IMR-90 (cell line): ENCODE measurements around the gene PNMA8C. TPM values are rescaled to one million over a fixed set of nuclear protein-coding genes. Genes with fewer than 3 reads are reported as not detected.

ENCODE experiments used
- ATAC-seq: fragments of 200-7000 bp; cut with Tn5 transposase; 2 replicates; pipeline ENCODE4 v1.9.1; 2020; ENCODE audit warnings: low read depth, mild to moderate bottlenecking, moderate library complexity
- BruUV-seq: library from RNA; stranded (reverse); fragments of 400-500 nt; replicated peaks from 2 replicates; lab custom pipeline; 2021; lab: Mats Ljungman, UMichigan
- CTCF ChIA-PET: fragments of 300-600 bp; formaldehyde crosslinking; extraction: SDS; loops from one replicate; lab custom pipeline; 2021; ENCODE audit warnings: antibody characterized with exemption; lab: Yijun Ruan, JAX
- POLR2A ChIA-PET: fragments of 300-600 bp; sonication (Branson Sonifier 250); formaldehyde crosslinking; loops from one replicate; lab custom pipeline; 2022; ENCODE audit warnings: antibody characterized with exemption; ENCODE audit not compliant: unreplicated experiment; lab: Charles Lee
- DNase-seq: peaks from one replicate; pipeline ENCODE4 v3.0.0; 2013
- H2AFZ ChIP-seq: replicated peaks from 2 replicates; pipeline ENCODE3; 2013; ENCODE audit warnings: low read length, mild to moderate bottlenecking; ENCODE audit not compliant: poor library complexity
- H2AK5ac ChIP-seq: 2 replicates; pipeline ENCODE4 v1.6.1; 2013; ENCODE audit warnings: low read depth, low read length, inconsistent platforms
- H2AK9ac ChIP-seq: replicated peaks from 2 replicates; pipeline ENCODE3; 2013; ENCODE audit warnings: mild to moderate bottlenecking, low read depth, low read length, moderate library complexity; ENCODE audit not compliant: poor library complexity
- H2BK120ac ChIP-seq: 2 replicates; pipeline ENCODE4 v1.6.1; 2013; ENCODE audit warnings: low read depth, low read length, inconsistent platforms
- H2BK15ac ChIP-seq: 3 replicates; pipeline ENCODE4 v1.6.1; 2013; ENCODE audit warnings: low read depth, low read length, inconsistent platforms
- H2BK20ac ChIP-seq: 2 replicates; pipeline ENCODE4 v1.6.1; 2013; ENCODE audit warnings: low read depth, mild to moderate bottlenecking, inconsistent platforms, low read length, moderate library complexity
- H2BK5ac ChIP-seq: 2 replicates; pipeline ENCODE4 v1.6.1; 2013; ENCODE audit warnings: mild to moderate bottlenecking, low read depth, low read length, inconsistent platforms; ENCODE audit not compliant: poor library complexity, severe bottlenecking
- H3K14ac ChIP-seq: replicated peaks from 2 replicates; pipeline ENCODE4 v1.6.1; 2013; ENCODE audit warnings: low read depth, low read length, inconsistent platforms
- H3K18ac ChIP-seq: 2 replicates; pipeline ENCODE4 v1.6.1; 2013; ENCODE audit warnings: low read depth, low read length, control low read depth
- H3K23ac ChIP-seq: 2 replicates; pipeline ENCODE4 v1.6.1; 2013; ENCODE audit warnings: low read depth, low read length, inconsistent platforms
- H3K27ac ChIP-seq: 2 replicates; pipeline ENCODE4 v1.5.1; 2013; ENCODE audit warnings: mild to moderate bottlenecking, control low read depth, low read length; ENCODE audit not compliant: insufficient read depth
- H3K27me3 ChIP-seq: 2 replicates; pipeline ENCODE4 v1.6.1; 2013; ENCODE audit warnings: low read length; ENCODE audit not compliant: control insufficient read depth, insufficient read depth
- H3K36me3 ChIP-seq: 2 replicates; pipeline ENCODE4 v1.6.1; 2013; ENCODE audit warnings: low read length, mixed read lengths; ENCODE audit not compliant: control insufficient read depth, insufficient read depth
- H3K4ac ChIP-seq: 2 replicates; pipeline ENCODE4 v1.6.1; 2013; ENCODE audit warnings: low read depth, low read length, inconsistent platforms
- H3K4me1 ChIP-seq: 2 replicates; pipeline ENCODE4 v1.6.1; 2013; ENCODE audit warnings: low read length, mixed read lengths; ENCODE audit not compliant: control insufficient read depth, insufficient read depth
- H3K4me2 ChIP-seq: 2 replicates; pipeline ENCODE4 v1.6.1; 2013; ENCODE audit warnings: low read depth, mild to moderate bottlenecking, control low read depth, low read length, moderate library complexity
- H3K4me3 ChIP-seq: 2 replicates; pipeline ENCODE4 v1.5.1; 2013; ENCODE audit warnings: low read depth, mild to moderate bottlenecking, control low read depth, low read length, moderate library complexity; ENCODE audit not compliant: insufficient read depth
- H3K56ac ChIP-seq: 2 replicates; pipeline ENCODE4 v1.6.1; 2013; ENCODE audit warnings: low read length, inconsistent platforms; ENCODE audit not compliant: insufficient read depth; ENCODE audit errors: extremely low read depth
- H3K79me1 ChIP-seq, 2 experiments: 2 replicates each; pipeline ENCODE4 v1.6.1; 2013; ENCODE audit warnings: low read length in 2 of 2, inconsistent platforms in 1 of 2, low read depth in 1 of 2
- H3K9ac ChIP-seq: 2 replicates; pipeline ENCODE4 v1.6.1; 2013; ENCODE audit warnings: low read depth, low read length, control low read depth
- H3K9me1 ChIP-seq: 2 replicates; pipeline ENCODE4 v1.6.1; 2013; ENCODE audit warnings: low read length, inconsistent platforms; ENCODE audit not compliant: insufficient read depth
- H3K9me3 ChIP-seq: 2 replicates; pipeline ENCODE4 v1.6.1; 2013; ENCODE audit warnings: low read length; ENCODE audit not compliant: control insufficient read depth, insufficient read depth
- H4K20me1 ChIP-seq: 2 replicates; pipeline ENCODE4 v1.6.1; 2013; ENCODE audit warnings: low read length, inconsistent platforms; ENCODE audit not compliant: insufficient read depth
- H4K5ac ChIP-seq: 2 replicates; pipeline ENCODE4 v1.6.1; 2013; ENCODE audit warnings: mild to moderate bottlenecking, low read depth, low read length, control low read depth
- H4K8ac ChIP-seq, 2 experiments: 2 replicates each; pipeline ENCODE4 v1.6.1; 2013; ENCODE audit warnings: low read depth in 2 of 2, low read length in 2 of 2, control low read depth in 1 of 2, inconsistent platforms in 1 of 2
- H4K91ac ChIP-seq: 2 replicates; pipeline ENCODE4 v1.6.1; 2013; ENCODE audit warnings: low read depth, low read length, inconsistent platforms; ENCODE audit not compliant: insufficient read depth
- NFE2L2 ChIP-seq: fragments of 150-350 bp; IDR thresholded peaks from 2 replicates; pipeline ENCODE4 v1.6.1; 2016; ENCODE audit warnings: low read depth, mild to moderate bottlenecking, low read length
- WGBS, 2 experiments: methylation state at CpG; one replicate each; pipeline versions ENCODE4 v1.1.5 to v1.1.7; 2013; ENCODE audit warnings: missing lambda C conversion rate in 2 of 2; ENCODE audit not compliant: insufficient read length in 1 of 2; ENCODE audit errors: extremely low coverage in 2 of 2; 5-methylcytosine and 5-hydroxymethylcytosine counted together
- dilution Hi-C: fragments of 300-500 bp; cut with HindIII; formaldehyde crosslinking; loops from one replicate; pipeline ENCODE4 v1.14.3; 2018; ENCODE audit warnings: low sequenced_read_pairs; ENCODE audit not compliant: unreplicated experiment
- in situ Hi-C: fragments of 300-500 bp; cut with MboI; formaldehyde crosslinking; loops from 3 replicates; pipeline ENCODE4 v1.14.3; 2019; ENCODE audit warnings: low sequenced_read_pairs, inconsistent platforms, mixed read lengths
- intact Hi-C: fragments of 100-400 bp; cut with micrococcal nuclease; formaldehyde crosslinking; loops from 2 replicates; pipeline ENCODE4 v1.10.0; 2022
- polyA plus RNA-seq, 3 experiments: library from polyadenylated mRNA; depleted of rRNA; stranded (reverse); fragments of >200 nt; gene quantifications; 2 replicates each; pipeline ENCODE4 v1.2.3, GENCODE V29; 2012; ENCODE audit warnings: low replicate concordance in 1 of 3
- total RNA-seq: library from RNA; depleted of rRNA; stranded (reverse); fragments of >200 nt; gene quantifications from 2 replicates; pipeline ENCODE4 v1.2.3, GENCODE V29; 2012

PNMA8C gene
- total and polyA plus RNA-seq, 2 of the 4 experiments (the other 2 are of a cell fraction): 0.09 to 0.18 TPM

DNA sequence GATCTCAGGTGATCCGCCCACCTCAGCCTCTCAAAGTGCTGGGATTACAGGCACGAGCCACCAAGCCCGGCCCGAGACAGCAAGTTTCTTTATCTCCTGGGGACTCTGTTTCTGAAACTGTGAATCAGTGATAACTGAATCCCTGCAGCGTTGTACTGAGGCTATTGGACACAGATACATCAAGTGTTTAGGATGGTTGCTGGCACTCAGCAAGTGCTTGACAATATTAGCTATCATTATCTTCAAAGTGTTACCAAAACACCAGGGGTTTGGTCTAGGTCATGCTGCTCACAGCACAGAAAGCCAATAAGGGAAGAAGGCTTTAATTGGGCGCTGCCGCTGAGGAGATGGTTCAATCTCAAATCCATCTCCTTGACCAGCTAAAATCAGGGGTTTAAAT is 20.5 kb upstream of the PNMA8C start:
- no peak for TF ChIP-seq NFE2L2
- H3K14ac ChIP-seq: no peak overlapping the region
- H3K23ac ChIP-seq: no peak overlapping the region
- no peaks in the 10 kb centered on the region for H3K36me3 ChIP-seq
- no peaks in the 10 kb centered on the region for H4K20me1 ChIP-seq
- no peak overlapping the region for H4K8ac ChIP-seq
- no peak overlapping the region for H3K4me3 ChIP-seq
- H3K27ac ChIP-seq: no peak overlapping the region
- CTCF ChIA-PET: no interaction called here
- H3K9me3 ChIP-seq: peaks cover 6% of the 10 kb centered on the region
- no peak overlapping the region for H2AK9ac ChIP-seq
- no peak overlapping the region for H3K4me2 ChIP-seq
- POLR2A ChIA-PET: no interaction called here
- DNase-seq (no peak), ATAC-seq (no peak)
- dilution Hi-C loops (no loop called here), intact Hi-C loops (no loop called here), in situ Hi-C loops (no loop called here)
- H2AFZ ChIP-seq: no peak overlapping the region
- no peaks in the 10 kb centered on the region for H3K4me1 ChIP-seq
- no peak overlapping the region for H3K56ac ChIP-seq
- peaks cover 18% of the 10 kb centered on the region for H3K27me3 ChIP-seq
- H3K79me1 ChIP-seq: no peaks in the 10 kb centered on the region
- 48% methylated on average over 4 of the region's 7 CpGs; no CpG with 5 or more reads in 1 of the 2 experiments for WGBS, 2 experiments
- H2BK5ac ChIP-seq: no peak overlapping the region
- BruUV-seq: no TSS peak
- no peak overlapping the region for H2BK15ac ChIP-seq
- H4K5ac ChIP-seq: no peak overlapping the region
- H3K9me1 ChIP-seq: no peaks in the 10 kb centered on the region
- H4K91ac ChIP-seq: no peak overlapping the region
- H3K18ac ChIP-seq: no peak overlapping the region
- no peak overlapping the region for H2BK120ac ChIP-seq
- H3K9ac ChIP-seq: no peak overlapping the region
- H2BK20ac ChIP-seq: no peak overlapping the region
- H3K4ac ChIP-seq: no peak overlapping the region
- no peak overlapping the region for H2AK5ac ChIP-seq
